Stimulated activated CD4-positive, alpha-beta T cell treated with anti-CD3 and anti-CD28 coated beads, Interleukin-4, amount 100 ng/mL, for 24 hours (primary cell): Measurements from ENCODE around the gene RTEL1.
"Not testable (repeated sequence)": the region's sequence is repeated elsewhere in the genome, so short reads cannot be mapped to it uniquely, and the experiment has no call there.

ENCODE experiments used
- DNase-seq: peaks from one replicate; pipeline ENCODE4 v3.0.0-alpha.2; 2020

RTEL1 gene

GRCh38 chr20:63652192-63652980 is 5.7 kb upstream of the RTEL1 start:
- DNase-seq = peak; percentile 37

- DNase-seq = peak; percentile 73
These were observed 4.8 kb upstream of the RTEL1 start, which contains the start of gene STMN3 for GRCh38 chr20:63653041-63653973. STMN3 (minus strand) TSS chr20:63653424; CDS start chr20:63653345, 79 bp downstream.

- no peak for DNase-seq
These were observed 4.0 kb upstream of the RTEL1 start for GRCh38 chr20:63653974-63654668.

- no peak for DNase-seq
These were observed 2.9 kb upstream of the RTEL1 start for GRCh38 chr20:63655249-63655648.

GRCh38 chr20:63656451-63656850 is 1.7 kb upstream of the RTEL1 start:
- DNase-seq = no peak

GRCh38 chr20:63657260-63657936 is 714 bp upstream of the RTEL1 start:
- DNase-seq = no peak

GRCh38 chr20:63658749-63659187 is 656 bp downstream of the RTEL1 start:
- no peak for DNase-seq

- DNase-seq = no peak
These were observed 1.3 kb downstream of the RTEL1 start for GRCh38 chr20:63659370-63659769.

GRCh38 chr20:63660174-63660573 is 2.1 kb downstream of the RTEL1 start:
- not testable (repeated sequence) for DNase-seq

- DNase-seq = no peak
These were observed 2.5 kb downstream of the RTEL1 start for GRCh38 chr20:63660622-63661021.

- no peak for DNase-seq
These were observed 3.0 kb downstream of the RTEL1 start for GRCh38 chr20:63661108-63661507.

- DNase-seq = no peak
These were observed 4.1 kb downstream of the RTEL1 start for GRCh38 chr20:63661959-63662812.

GRCh38 chr20:63662813-63663189 is 4.7 kb downstream of the RTEL1 start:
- DNase-seq = no peak

GRCh38 chr20:63663332-63664066 is 5.4 kb downstream of the RTEL1 start:
- no peak for DNase-seq

- DNase-seq = no peak
These were observed 6.2 kb downstream of the RTEL1 start for GRCh38 chr20:63664143-63664851.

- no peak for DNase-seq
These were observed 6.9 kb downstream of the RTEL1 start for GRCh38 chr20:63664861-63665594.

GRCh38 chr20:63665708-63666107 is 7.6 kb downstream of the RTEL1 start:
- DNase-seq = no peak

- DNase-seq = no peak
These were observed 9.7 kb downstream of the RTEL1 start for GRCh38 chr20:63667858-63668257.

- no peak for DNase-seq
These were observed 10.2 kb downstream of the RTEL1 start for GRCh38 chr20:63668351-63668750.
